Measurements from ENCODE around the gene BNC2.

Gene BNC2

GRCh38 chr9:16683326-16683725 is 187.1 kb downstream of the BNC2 start:
- H2AFZ ChIP-seq (ENCODE audit: low read length): no peak overlapping the region
- no peak overlapping the region for H3K4me2 ChIP-seq (ENCODE audit: low read length)
- H3K9ac ChIP-seq (ENCODE audit: low read length): no peak overlapping the region
- no peaks in the 10 kb centered on the region for H3K27me3 ChIP-seq (ENCODE audit: insufficient read depth, low read length)
- H3K9me2 ChIP-seq (ENCODE audit: low read depth, low read length): no peaks in the 10 kb centered on the region
- H4K20me1 ChIP-seq (ENCODE audit: insufficient read depth, low read length): no peaks in the 10 kb centered on the region
- no peaks in the 10 kb centered on the region for H3F3A ChIP-seq (ENCODE audit: insufficient read depth, low read length)
- H3K79me2 ChIP-seq (ENCODE audit: insufficient read depth, low read length): no peaks in the 10 kb centered on the region
- H3K27ac ChIP-seq (ENCODE audit: low read depth, low read length, poor library complexity, severe bottlenecking): no peak overlapping the region
- no peaks in the 10 kb centered on the region for H3K36me3 ChIP-seq (ENCODE audit: insufficient read depth, low read length)
- no peak for TF ChIP-seq CTCF (IDR thresholded peaks at IDR 0.05; ENCODE audit: low read length)
- TF ChIP-seq EZH2 (IDR thresholded peaks at IDR 0.05; ENCODE audit: borderline replicate concordance, low read length): no peak
- no peak overlapping the region for H3K4me3 ChIP-seq (ENCODE audit: low read depth, low read length, poor library complexity, severe bottlenecking)
- no peaks in the 10 kb centered on the region for H3K4me1 ChIP-seq (ENCODE audit: insufficient read depth, low read length, severe bottlenecking)
- H3K9me3 ChIP-seq (ENCODE audit: low read length): no peaks in the 10 kb centered on the region

GRCh38 chr9:16682273-16682672 is 188.2 kb downstream of the BNC2 start:
- no peaks in the 10 kb centered on the region for H3K4me1 ChIP-seq (ENCODE audit: insufficient read depth, low read length, severe bottlenecking)
- no peak overlapping the region for H3K27ac ChIP-seq (ENCODE audit: low read depth, low read length, poor library complexity, severe bottlenecking)
- no peaks in the 10 kb centered on the region for H3F3A ChIP-seq (ENCODE audit: insufficient read depth, low read length)
- H3K4me3 ChIP-seq (ENCODE audit: low read depth, low read length, poor library complexity, severe bottlenecking): no peak overlapping the region
- H3K36me3 ChIP-seq (ENCODE audit: insufficient read depth, low read length): no peaks in the 10 kb centered on the region
- TF ChIP-seq CTCF (IDR thresholded peaks at IDR 0.05; ENCODE audit: low read length): no peak
- no peak for TF ChIP-seq EZH2 (IDR thresholded peaks at IDR 0.05; ENCODE audit: borderline replicate concordance, low read length)
- no peaks in the 10 kb centered on the region for H3K9me3 ChIP-seq (ENCODE audit: low read length)
- no peaks in the 10 kb centered on the region for H3K79me2 ChIP-seq (ENCODE audit: insufficient read depth, low read length)
- no peaks in the 10 kb centered on the region for H4K20me1 ChIP-seq (ENCODE audit: insufficient read depth, low read length)
- H3K4me2 ChIP-seq (ENCODE audit: low read length): no peak overlapping the region
- no peak overlapping the region for H2AFZ ChIP-seq (ENCODE audit: low read length)
- H3K9ac ChIP-seq (ENCODE audit: low read length): no peak overlapping the region
- H3K9me2 ChIP-seq (ENCODE audit: low read depth, low read length): no peaks in the 10 kb centered on the region
- H3K27me3 ChIP-seq (ENCODE audit: insufficient read depth, low read length): no peaks in the 10 kb centered on the region

GRCh38 chr9:16681652-16681987 is 188.8 kb downstream of the BNC2 start:
- Histone ChIP-seq H2AFZ (ENCODE audit: low read length) (no peak overlapping the region), H3K36me3 (ENCODE audit: insufficient read depth, low read length) (no peaks in the 10 kb centered on the region), H3K27ac (ENCODE audit: low read depth, low read length, poor library complexity, severe bottlenecking) (no peak overlapping the region), H3K79me2 (ENCODE audit: insufficient read depth, low read length) (no peaks in the 10 kb centered on the region), H3K4me3 (ENCODE audit: low read depth, low read length, poor library complexity, severe bottlenecking) (no peak overlapping the region), H3F3A (ENCODE audit: insufficient read depth, low read length) (no peaks in the 10 kb centered on the region), H3K4me2 (ENCODE audit: low read length) (no peak overlapping the region), H3K9me3 (ENCODE audit: low read length) (no peaks in the 10 kb centered on the region), H3K4me1 (ENCODE audit: insufficient read depth, low read length, severe bottlenecking) (no peaks in the 10 kb centered on the region), H3K27me3 (ENCODE audit: insufficient read depth, low read length) (no peaks in the 10 kb centered on the region), H3K9me2 (ENCODE audit: low read depth, low read length) (no peaks in the 10 kb centered on the region), H3K9ac (ENCODE audit: low read length) (no peak overlapping the region), H4K20me1 (ENCODE audit: insufficient read depth, low read length) (no peaks in the 10 kb centered on the region)
- no peak for TF ChIP-seq EZH2 (IDR thresholded peaks at IDR 0.05; ENCODE audit: borderline replicate concordance, low read length)
- no peak for TF ChIP-seq CTCF (IDR thresholded peaks at IDR 0.05; ENCODE audit: low read length)
